HG02678 (cell line): ENCODE measurements around the gene KCNT1.
"Not testable (repeated sequence)": the region's sequence is repeated elsewhere in the genome, so short reads cannot be mapped to it uniquely, and the experiment has no call there.

Experiments used
- ATAC-seq: cut with Tn5 transposase; IDR thresholded peaks from one replicate; pipeline ENCODE4 v1.9.1; 2021; ENCODE audit warnings: mild to moderate bottlenecking, moderate library complexity; ENCODE audit not compliant: unreplicated experiment

KCNT1 gene

GRCh38 chr9:135701959-135702721 lies at the start of gene KCNT1:
Gene KCNT1 (plus strand): TSS chr9:135702185. CDS start chr9:135702259, 74 bp downstream.
- no peak for ATAC-seq

- ATAC-seq, result no peak
These were observed 46.7 kb upstream of the KCNT1 start for GRCh38 chr9:135655317-135655716.

DNA sequence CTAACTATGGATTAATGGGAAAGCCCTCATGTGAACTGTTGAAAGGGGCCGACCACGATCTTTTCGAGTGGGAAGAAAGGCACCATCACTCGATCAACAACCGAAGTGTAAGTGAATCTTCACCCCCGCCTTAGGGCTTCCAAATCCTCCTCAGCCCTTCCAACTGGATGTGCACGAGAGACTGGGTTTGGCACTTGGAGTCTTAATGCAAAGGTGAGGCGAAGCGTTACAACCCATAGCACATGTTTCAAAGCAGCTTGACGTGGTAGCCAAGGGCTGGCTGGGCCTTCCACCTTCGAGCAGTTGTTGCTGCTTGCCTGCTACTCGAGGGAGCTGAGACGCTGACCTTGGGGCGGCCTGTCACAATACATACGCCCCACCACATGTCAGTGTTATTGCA lies 44.6 kb upstream of the KCNT1 start:
- no peak for ATAC-seq

DNA sequence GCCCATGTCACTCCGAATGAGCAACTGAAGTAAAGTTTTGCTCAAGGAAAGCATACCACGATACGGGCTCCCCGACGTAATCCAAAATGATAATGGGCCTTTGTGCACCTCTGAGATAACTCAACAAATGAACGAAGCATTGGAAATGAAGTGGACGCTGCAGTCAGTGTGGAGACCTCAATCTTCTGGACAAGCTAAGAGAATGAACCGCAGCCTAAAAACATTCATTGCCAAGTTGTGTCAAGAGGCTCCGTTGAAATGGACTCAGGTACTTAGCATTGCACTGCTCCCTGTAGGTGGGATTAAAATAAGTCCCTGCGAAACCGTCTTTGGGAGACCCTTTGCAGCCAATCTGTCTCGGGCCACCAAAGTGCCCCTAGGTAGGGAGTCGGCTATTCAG lies 42.7 kb upstream of the KCNT1 start:
- no peak for ATAC-seq

GRCh38 chr9:135660407-135660806 lies 41.6 kb upstream of the KCNT1 start:
- ATAC-seq, result no peak

- no peak for ATAC-seq
These were observed 40.0 kb upstream of the KCNT1 start for GRCh38 chr9:135661816-135662560.

DNA sequence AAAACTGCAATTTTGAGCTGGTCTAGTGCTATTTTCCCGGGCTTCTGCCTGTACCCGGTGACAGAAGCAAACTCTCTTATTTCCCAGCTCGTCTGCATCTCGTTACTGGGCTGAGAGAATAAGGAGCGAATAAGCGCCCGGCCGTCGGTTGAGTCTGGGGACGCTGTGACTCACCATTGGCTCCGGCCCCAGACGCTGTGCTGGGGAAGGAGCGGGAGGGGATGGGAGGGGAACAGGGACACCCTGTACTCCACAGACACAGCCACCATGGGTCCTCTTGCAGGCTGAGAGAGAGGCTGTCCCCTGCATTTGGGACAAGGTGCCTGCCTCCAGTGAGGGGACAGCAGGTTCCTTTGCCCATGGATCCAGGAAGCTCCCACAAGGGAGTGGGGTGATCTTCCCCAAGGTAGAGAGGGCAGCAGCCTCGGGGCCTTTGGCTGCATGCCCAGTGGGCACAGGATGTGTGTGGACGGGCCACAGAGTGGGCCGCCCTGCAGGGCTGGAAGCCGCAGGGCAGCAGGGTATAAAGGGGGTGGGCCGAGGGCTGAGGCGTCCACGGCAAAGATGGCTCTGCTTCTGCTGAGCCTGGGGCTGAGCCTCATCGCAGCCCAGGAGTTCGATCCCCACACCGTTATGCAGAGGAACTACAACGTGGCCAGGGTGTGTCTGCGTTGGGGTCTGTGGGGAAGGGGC lies 39.1 kb upstream of the KCNT1 start, which contains the start of gene LCN9:
LCN9 (plus strand) TSS at position 552 of the 693 bp plus-strand sequence; CDS start at position 565, 13 bp downstream.
- no peak for ATAC-seq

GRCh38 chr9:135663451-135663770 lies 38.6 kb upstream of the KCNT1 start:
- no peak for ATAC-seq

DNA sequence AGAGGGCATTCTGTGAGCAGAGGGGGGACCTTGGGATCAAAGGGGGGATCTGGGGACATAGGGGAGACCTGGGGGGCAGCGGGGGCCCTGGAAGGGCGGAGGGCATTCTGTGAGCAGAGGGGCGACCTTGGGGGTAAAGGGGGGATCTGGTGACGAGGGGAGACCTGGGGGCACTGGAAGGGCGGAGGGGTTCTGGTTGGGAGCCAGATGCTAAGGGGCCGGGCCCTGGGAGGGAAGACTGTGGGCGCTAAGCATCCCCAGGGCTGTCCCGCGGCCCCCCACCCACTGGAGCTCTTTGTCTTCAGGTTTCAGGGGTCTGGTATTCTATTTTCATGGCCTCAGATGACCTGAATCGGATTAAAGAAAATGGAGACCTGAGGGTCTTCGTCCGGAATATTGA lies 38.1 kb upstream of the KCNT1 start:
- no peak for ATAC-seq

GRCh38 chr9:135664266-135664665 lies 37.7 kb upstream of the KCNT1 start:
- no peak for ATAC-seq

DNA sequence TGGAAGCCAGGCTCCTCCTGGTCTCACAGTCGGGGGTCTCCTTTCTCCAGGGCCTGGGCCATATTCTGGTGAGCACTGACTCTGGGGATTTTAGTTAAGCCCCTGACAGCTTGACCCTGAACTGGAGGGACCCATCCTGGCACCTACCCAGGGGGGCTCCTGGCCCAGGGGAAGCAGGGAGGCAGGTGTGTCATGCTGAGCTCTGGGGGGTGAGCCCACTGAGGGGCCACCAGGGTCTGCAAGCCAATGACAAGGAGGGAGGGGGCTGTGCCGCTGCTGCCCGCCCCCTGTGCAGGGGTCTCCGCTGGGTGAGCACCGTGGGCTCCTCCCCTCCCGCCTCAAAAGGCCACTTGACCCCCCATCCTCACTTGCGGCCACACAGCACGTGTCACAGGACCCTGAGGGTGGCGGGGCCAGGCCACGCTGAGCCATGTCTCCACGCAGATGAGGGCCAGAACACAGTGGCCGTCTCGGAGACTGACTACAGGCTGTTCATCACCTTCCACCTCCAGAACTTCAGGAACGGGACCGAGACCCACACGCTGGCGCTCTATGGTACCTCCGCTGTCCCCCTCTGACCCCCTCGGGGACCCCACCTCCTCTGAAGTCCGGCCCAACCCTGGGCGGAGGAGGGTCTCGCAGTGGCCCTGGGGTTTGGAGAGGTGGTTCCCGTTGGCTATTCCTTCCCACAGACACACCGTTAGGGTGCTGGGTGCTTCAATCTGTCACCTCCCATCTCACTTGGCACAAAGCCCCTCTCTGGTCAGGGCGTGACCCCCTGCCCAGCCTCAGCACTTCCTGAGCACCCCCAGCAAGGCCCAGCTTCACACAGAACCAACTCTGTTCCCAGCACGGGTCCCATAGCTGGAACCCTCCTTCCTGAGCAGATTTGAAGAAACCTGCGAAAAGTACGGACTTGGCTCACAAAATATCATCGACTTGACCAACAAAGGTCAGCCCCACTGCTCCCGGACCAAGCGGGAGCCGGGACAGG lies 36.9 kb upstream of the KCNT1 start:
- no peak for ATAC-seq

DNA sequence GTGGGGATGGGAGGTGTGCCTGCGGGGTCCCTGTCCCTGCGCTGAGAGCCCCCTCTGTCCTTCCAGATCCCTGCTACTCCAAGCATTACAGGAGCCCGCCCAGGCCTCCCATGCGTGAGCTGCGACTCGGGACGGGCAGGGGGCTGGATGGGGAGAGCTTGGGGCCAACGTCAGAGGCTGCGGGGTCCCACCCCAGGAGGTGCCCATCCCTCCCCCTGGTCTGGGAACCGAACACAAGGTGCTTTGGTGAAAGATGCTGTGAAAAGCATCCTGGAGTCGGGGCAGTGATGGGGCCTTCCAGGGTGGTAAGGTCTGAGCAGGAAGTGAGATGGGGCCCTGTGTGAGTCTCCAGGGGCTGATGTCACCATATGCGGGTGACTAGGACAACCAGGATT lies 36.2 kb upstream of the KCNT1 start:
- no peak for ATAC-seq

DNA sequence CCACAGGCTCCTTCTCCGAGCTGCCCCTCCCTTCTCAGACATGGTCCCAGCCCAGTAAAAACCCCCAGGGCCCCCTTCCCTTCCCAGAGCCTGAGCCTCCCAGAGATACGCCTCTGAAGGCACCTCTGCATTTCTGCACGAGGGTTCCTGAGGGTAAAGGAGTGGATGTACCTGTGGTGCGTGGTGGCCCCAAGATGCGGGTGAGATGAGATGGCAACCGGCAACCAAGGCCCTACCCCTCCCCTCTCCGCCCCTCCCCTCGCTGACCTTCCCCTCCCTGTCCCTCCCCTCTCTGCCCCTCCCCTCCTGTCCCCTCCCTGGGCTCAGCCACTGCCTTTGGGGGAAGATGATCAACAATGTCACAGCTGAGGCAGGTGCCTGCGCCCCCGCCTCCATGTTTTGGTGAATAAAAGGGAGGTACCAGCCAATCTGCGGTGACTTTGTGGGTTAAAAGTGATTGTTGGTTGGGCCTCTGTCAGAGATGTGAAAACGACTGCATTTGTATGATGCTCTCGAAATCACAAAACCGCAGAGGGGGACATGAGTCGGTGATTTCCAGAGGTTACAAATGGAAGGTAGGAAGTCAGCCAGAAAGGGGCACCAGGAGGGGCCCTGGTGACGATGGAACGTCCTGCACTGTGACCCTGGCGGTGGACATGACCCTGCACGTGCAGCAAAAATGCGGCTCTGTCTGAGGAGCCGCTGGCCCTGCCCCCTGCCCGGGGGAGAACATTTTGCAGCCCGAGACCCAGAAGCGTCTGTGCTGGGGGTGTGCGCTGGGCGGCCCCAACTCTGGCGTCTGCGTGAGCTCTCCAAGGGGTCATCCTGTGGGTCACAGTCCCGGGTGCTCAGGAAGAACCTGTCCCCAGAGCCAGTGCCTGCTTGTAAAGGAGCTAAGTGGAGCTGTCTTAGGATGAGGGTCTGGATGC lies 35.2 kb upstream of the KCNT1 start:
- no peak for ATAC-seq

GRCh38 chr9:135667463-135668001 lies 34.5 kb upstream of the KCNT1 start:
- no peak for ATAC-seq

- ATAC-seq, result not testable (repeated sequence)
These were observed 33.0 kb upstream of the KCNT1 start for GRCh38 chr9:135669018-135669417.

DNA sequence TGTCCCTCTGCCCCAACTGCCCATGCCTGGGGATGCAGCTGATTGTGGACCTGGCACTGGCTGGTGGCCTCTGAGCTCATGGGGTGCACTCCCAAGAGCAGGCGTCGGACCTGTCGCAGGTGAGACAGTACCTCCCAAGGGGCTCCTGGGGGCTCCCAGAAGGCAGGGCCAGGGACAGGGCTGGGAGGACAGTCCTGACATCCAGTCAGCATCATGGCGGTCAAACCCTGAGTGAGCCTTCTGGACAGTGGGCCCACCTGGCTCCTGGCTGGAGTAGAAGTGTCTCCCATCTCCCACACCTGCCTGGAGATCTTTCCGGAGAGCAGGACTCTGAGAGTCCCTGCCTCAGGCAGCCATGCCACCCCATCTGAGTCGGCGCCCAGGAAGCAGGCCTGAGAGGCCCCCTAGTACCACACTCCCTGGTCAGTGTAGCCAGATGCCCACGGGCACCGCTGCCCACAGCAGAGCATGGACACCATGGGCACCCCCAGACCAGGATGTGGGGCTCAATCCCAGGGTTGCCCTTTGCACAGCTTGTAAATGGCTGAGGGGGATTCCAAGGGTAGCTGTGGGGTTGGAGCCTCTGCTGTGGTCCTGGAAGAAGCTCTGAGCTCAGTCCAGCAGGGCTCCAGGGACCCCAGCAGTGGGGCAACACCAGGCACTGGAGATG lies 32.2 kb upstream of the KCNT1 start:
- ATAC-seq, result no peak

DNA sequence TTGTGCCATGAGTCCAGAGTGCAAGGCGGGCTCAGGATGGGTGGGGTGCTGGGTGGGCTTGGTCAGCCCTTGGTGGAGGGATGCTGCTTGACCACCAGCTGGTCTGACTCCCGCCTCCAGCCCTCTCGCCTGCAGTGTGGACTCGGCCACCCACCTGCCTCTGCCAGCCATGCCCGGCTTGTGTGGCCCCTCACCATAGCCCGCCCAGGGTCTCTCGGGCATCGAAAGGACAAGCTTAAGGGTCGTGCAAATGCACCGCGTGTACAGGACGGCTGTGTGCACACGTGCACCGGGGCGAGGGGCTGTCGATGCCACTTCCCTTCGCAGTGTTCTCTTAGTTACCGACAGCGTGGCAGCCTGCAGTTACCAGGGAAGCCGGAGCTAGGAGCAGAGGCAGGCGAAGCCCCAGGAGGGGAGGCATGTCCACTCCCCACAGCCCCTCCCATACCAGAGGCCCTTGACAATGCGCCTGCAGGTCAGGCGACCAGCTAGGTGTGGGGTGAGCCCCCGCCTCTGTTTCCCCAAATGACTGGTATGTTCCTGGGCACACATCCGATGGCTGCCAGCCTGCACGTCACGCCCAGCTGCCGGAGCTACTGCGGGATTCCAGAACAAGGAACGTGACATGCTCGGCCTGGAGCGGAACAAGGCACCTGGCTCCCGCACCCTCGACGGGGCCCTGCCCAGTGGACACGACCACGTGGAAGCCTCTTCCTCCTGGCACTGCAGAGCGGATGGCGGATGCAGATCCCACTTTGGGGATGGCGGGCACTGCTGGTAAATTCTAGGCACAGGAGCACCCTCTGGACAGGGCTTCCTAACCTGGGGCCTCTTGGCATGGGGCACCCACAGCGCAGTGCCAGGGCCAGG lies 31.0 kb upstream of the KCNT1 start:
- ATAC-seq, result no peak

- no peak for ATAC-seq
These were observed 30.4 kb upstream of the KCNT1 start for GRCh38 chr9:135671591-135672041.
